ENCODE results near the gene PCNP. TPM values are rescaled to one million over a fixed set of nuclear protein-coding genes. Genes with fewer than 3 reads are reported as not detected.
A peak's percentile ranks its signal among the peaks of the same experiment; 100 is the strongest.

The PCNP gene
- total RNA-seq, 2 donors from 2014 or later, result 59.2 to 92.9 TPM

- intact Hi-C loops (cut with DNase I), result no loop called here
- DNase-seq (ENCODE audit: low spot score), result no peak
- Histone ChIP-seq H3K4me3 (no peak overlapping the region), H3K36me3 (no peaks in the 10 kb centered on the region), H3K4me1 (replicated peaks) (no peaks in the 10 kb centered on the region), H3K27ac (no peak overlapping the region), H3K9me3 (no peaks in the 10 kb centered on the region), H3K27me3 (replicated peaks; ENCODE audit: insufficient read depth) (no peaks in the 10 kb centered on the region)
- WGBS, result 83% methylated on average over 9 of the region's 9 CpGs
- TF ChIP-seq POLR2A (IDR thresholded peaks at IDR 0.05) (no peak), POLR2AphosphoS5 (IDR thresholded peaks at IDR 0.05) (no peak)
- TF ChIP-seq, protein P1, sequence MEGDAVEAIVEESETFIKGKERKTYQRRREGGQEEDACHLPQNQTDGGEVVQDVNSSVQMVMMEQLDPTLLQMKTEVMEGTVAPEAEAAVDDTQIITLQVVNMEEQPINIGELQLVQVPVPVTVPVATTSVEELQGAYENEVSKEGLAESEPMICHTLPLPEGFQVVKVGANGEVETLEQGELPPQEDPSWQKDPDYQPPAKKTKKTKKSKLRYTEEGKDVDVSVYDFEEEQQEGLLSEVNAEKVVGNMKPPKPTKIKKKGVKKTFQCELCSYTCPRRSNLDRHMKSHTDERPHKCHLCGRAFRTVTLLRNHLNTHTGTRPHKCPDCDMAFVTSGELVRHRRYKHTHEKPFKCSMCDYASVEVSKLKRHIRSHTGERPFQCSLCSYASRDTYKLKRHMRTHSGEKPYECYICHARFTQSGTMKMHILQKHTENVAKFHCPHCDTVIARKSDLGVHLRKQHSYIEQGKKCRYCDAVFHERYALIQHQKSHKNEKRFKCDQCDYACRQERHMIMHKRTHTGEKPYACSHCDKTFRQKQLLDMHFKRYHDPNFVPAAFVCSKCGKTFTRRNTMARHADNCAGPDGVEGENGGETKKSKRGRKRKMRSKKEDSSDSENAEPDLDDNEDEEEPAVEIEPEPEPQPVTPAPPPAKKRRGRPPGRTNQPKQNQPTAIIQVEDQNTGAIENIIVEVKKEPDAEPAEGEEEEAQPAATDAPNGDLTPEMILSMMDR (IDR thresholded peaks at IDR 0.05), result no peak
Measured at GRCh38 chr3:101634591-101635196, 60.7 kb downstream of the PCNP start.

DNA sequence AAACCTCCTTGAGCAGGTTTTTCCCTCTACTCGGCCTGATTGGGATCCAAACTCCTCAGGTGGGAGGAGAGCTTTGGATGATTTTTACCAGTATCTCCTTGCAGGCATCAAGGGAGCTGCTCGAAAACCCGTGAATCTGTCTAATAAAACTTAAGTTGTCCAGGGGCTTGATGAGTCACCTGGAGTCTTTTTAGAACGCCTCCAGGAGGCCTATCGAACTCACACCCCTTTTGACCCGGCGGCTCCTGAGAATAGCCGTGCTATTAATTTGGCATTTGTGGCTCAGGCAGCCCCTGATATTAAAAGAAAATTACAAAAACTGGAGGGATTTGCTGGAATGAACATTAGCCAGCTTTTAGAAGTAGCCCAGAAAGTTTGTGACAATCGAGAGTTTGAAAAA is 61.4 kb downstream of the PCNP start:
- intact Hi-C loops (cut with DNase I), result no loop called here
- Histone ChIP-seq H3K9me3 (no peaks in the 10 kb centered on the region), H3K27me3 (replicated peaks; ENCODE audit: insufficient read depth) (no peaks in the 10 kb centered on the region), H3K36me3 (no peaks in the 10 kb centered on the region), H3K4me3 (no peak overlapping the region), H3K27ac (no peak overlapping the region), H3K4me1 (replicated peaks) (no peaks in the 10 kb centered on the region)
- no peak for DNase-seq (ENCODE audit: low spot score)
- TF ChIP-seq, protein P1 (IDR thresholded peaks at IDR 0.05), result no peak
- TF ChIP-seq POLR2AphosphoS5 (IDR thresholded peaks at IDR 0.05), result no peak
- no peak for TF ChIP-seq POLR2A (IDR thresholded peaks at IDR 0.05)
- 44% methylated on average over 9 of the region's 9 CpGs for WGBS

DNA sequence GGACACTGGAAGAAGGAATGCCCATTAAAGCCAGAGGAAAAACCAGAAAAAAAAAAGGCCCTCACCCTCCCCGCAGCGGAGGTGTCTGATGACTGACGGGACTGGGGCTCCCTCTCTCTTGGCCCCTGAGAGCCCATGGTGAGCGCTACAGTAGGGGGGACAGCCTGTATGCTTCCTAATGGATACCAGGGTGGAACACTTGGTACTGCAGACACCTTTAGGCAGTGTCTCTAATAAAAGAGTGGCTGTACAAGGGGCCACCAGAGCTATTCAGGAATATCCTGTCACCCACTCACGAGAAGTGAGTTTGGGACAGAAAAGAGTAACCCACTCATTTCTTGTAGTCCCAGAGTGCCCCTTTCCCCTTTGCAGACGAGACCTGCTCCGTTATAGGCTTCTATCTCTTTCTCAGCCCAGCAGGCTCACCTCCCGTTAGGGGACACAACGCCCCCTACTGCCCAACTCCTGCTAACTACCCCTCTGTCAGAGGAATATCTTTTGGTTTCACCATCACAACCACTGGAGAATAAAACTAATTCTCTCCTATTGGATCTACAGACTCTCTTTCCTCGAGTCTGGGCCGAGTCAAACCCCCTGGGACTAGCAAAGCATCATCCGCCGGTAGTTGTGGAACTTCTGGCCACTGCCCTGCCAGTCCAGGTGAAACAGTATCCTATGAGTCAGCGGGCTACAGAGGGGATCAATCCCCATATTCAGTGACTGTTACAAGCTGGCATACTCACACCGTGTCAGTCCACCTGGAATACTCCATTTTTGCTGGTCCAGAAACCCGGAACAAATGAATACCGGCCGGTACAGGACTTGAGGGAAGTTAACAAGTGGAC is 62.2 kb downstream of the PCNP start:
- TF ChIP-seq, protein P1 (IDR thresholded peaks at IDR 0.05), result peak in 3 of 4 experiments; percentile 32 to 63 (median 55)
- TF ChIP-seq POLR2AphosphoS5 (IDR thresholded peaks at IDR 0.05) (no peak), POLR2A (IDR thresholded peaks at IDR 0.05) (no peak)
- 53% methylated on average over 18 of the region's 18 CpGs for WGBS

DNA sequence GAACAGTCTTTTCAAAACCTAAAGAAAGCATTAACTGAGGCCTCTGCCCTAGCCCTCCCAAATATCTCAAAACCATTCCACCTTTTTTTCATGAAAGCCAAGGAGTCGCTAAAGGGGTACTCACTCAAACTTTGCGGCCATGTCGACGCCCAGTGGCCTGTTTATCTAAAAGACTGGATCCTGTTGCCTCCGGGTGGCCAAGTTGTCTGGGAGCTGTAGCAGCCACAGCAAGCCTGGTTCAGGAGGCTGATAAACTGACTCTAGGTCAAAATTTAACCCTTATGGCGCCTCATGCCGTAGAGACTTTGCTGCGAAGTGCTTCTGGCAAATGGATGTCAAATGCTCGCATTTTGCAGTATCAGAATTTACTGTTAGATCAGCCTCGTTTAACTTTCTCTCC is 63.5 kb downstream of the PCNP start:
- DNase-seq (ENCODE audit: low spot score), result no peak
- intact Hi-C loops (cut with DNase I), result no loop called here
- H3K4me1 ChIP-seq (replicated peaks), result no peaks in the 10 kb centered on the region
- no peak overlapping the region for H3K27ac ChIP-seq
- H3K27me3 ChIP-seq (replicated peaks; ENCODE audit: insufficient read depth), result no peaks in the 10 kb centered on the region
- TF ChIP-seq POLR2AphosphoS5 (IDR thresholded peaks at IDR 0.05) (no peak), POLR2A (IDR thresholded peaks at IDR 0.05) (no peak)
- TF ChIP-seq, protein P1 (IDR thresholded peaks at IDR 0.05), result no peak
- no peaks in the 10 kb centered on the region for H3K36me3 ChIP-seq
- H3K4me3 ChIP-seq, result no peak overlapping the region
- H3K9me3 ChIP-seq, result no peaks in the 10 kb centered on the region
- WGBS, result 86% methylated on average over 10 of the region's 10 CpGs

More for the DNA sequence above, 62.2 kb downstream of the PCNP start:
- Histone ChIP-seq H3K9me3 (no peaks in the 10 kb centered on the region), H3K27ac (no peak overlapping the region), H3K4me3 (no peak overlapping the region), H3K27me3 (replicated peaks; ENCODE audit: insufficient read depth) (no peaks in the 10 kb centered on the region), H3K4me1 (replicated peaks) (no peaks in the 10 kb centered on the region), H3K36me3 (no peaks in the 10 kb centered on the region)
- intact Hi-C loops (cut with DNase I), result no loop called here
- DNase-seq (ENCODE audit: low spot score), result peak; percentile 46
